Caco-2 (cell line): ENCODE results near the gene NLGN2. TPM values are rescaled to one million over a fixed set of nuclear protein-coding genes. Genes with fewer than 3 reads are reported as not detected.

Experiments
- BruUV-seq: library from RNA; stranded (reverse); fragments of 400-500 nt; replicated peaks from 2 replicates; lab custom pipeline; 2021; lab: Mats Ljungman, UMichigan
- CTCF ChIA-PET: fragments of 300-600 bp; sonication (Branson Sonifier 250); formaldehyde crosslinking; loops from one replicate; lab custom pipeline; 2022; ENCODE audit warnings: antibody characterized with exemption; lab: Charles Lee
- POLR2A ChIA-PET: fragments of 300-600 bp; sonication (Branson Sonifier 250); formaldehyde crosslinking; loops from one replicate; lab custom pipeline; 2022; ENCODE audit warnings: antibody characterized with exemption; lab: Charles Lee
- DNase-seq, 2 experiments: peaks; one replicate each; pipeline versions ENCODE4 v3.0.0 to v3.0.0-alpha.2; 2020 to 2022
- H3K27me3 ChIP-seq: replicated peaks from 2 replicates; pipeline ENCODE4 v1.6.0; 2011; ENCODE audit warnings: low read length; ENCODE audit not compliant: control insufficient read depth, insufficient read depth
- H3K36me3 ChIP-seq: 2 replicates; pipeline ENCODE4 v1.5.1; 2011; ENCODE audit warnings: low read length; ENCODE audit not compliant: control insufficient read depth, insufficient read depth
- H3K4me1 ChIP-seq: fragments of 250-450 bp; sonication (Bioruptor Pico); 2 replicates; pipeline ENCODE4 v1.5.1; 2020; ENCODE audit warnings: mild to moderate bottlenecking
- H3K4me3 ChIP-seq: 2 replicates; pipeline ENCODE4 v1.5.1; 2011; ENCODE audit warnings: low read depth, mild to moderate bottlenecking, control low read depth, low read length
- H3K9me3 ChIP-seq: fragments of 250-450 bp; sonication (Bioruptor Pico); 2 replicates; pipeline ENCODE4 v1.5.1; 2020; ENCODE audit warnings: mild to moderate bottlenecking, moderate library complexity
- H3K27ac Mint-ChIP-seq: one replicate; pipeline ENCODE4 v1.8.0; 2022; ENCODE audit warnings: mixed read lengths; ENCODE audit not compliant: unreplicated experiment
- H3K27me3 Mint-ChIP-seq: one replicate; pipeline ENCODE4 v1.8.0; 2022; ENCODE audit warnings: mixed read lengths; ENCODE audit not compliant: insufficient read depth, unreplicated experiment
- H3K36me3 Mint-ChIP-seq: one replicate; pipeline ENCODE4 v1.8.0; 2022; ENCODE audit warnings: mild to moderate bottlenecking, mixed read lengths; ENCODE audit not compliant: insufficient read depth, unreplicated experiment
- H3K4me1 Mint-ChIP-seq: one replicate; pipeline ENCODE4 v1.8.0; 2022; ENCODE audit warnings: low read depth, mixed read lengths; ENCODE audit not compliant: unreplicated experiment
- H3K4me3 Mint-ChIP-seq: one replicate; pipeline ENCODE4 v1.8.0; 2022; ENCODE audit warnings: mild to moderate bottlenecking, moderate library complexity, mixed read lengths; ENCODE audit not compliant: unreplicated experiment
- H3K9me3 Mint-ChIP-seq: one replicate; pipeline ENCODE4 v1.8.0; 2022; ENCODE audit warnings: mixed read lengths; ENCODE audit not compliant: unreplicated experiment
- intact Hi-C: fragments of 100-400 bp; cut with micrococcal nuclease; formaldehyde crosslinking; loops from one replicate; pipeline ENCODE4 v1.10.0; 2022; ENCODE audit not compliant: unreplicated experiment
- total RNA-seq: library from RNA; stranded (reverse); gene quantifications from 2 replicates; pipeline ENCODE4 v1.2.3, GENCODE V29; 2022
- TF ChIP-seq, protein P1 (sequence below), 2 experiments: fragments of 200-600 bp in 1 of 2; IDR thresholded peaks; 1 replicate in 1 of 2; 2 replicates in 1 of 2; pipeline versions ENCODE4 v1.5.1 to v1.8.0; 2011 to 2022; ENCODE audit warnings: antibody characterized with exemption in 1 of 2, control low read depth in 1 of 2, inconsistent platforms in 1 of 2, low read depth in 1 of 2, low read length in 1 of 2, mild to moderate bottlenecking in 1 of 2, moderate library complexity in 1 of 2; ENCODE audit not compliant: insufficient read depth in 1 of 2, severe bottlenecking in 1 of 2, unreplicated experiment in 1 of 2

NLGN2 gene
- total RNA-seq, 1 experiment from 2014 or later = 12.6 TPM

DNA sequence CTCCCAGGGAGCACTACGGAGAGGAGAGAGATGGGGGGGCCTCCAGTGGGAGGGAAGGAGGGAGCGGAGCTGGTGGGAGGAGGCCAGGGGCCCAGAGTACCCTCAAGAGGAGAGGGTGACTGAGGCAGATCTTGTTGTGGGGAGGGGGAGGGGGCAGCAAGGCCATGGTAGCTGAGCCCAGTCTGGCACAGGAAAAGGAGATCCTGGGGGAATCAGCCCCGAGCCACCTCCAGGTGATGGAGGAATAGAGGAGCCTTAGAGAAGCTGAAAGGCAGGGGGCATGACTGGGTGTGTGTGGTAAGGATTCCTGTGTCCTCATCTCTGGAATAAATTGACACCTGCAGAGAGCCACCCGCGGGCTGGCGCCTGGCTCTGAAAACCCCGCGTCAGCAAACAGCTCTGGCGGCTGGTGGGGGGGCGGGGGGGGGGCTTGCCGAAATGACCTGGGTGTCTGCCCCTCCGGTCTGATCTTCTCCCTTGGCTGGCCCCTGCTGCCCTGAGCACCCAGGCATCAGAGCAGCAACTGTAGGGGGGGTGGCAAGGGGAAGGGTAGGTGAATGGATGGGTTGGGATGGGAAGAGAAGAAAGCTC, 1.3 kb upstream of the NLGN2 start:
- H3K4me1 ChIP-seq = no peaks in the 10 kb centered on the region
- H3K27me3 Mint-ChIP-seq = no peaks in the 10 kb centered on the region
- CTCF ChIA-PET = interaction anchor here (0.6 kb wide), 1 partner anchor 53 kb away, joined by 3 read pairs; no protein-coding TSS in a partner anchor
- no TSS peak for BruUV-seq
- peak overlapping the region; percentile 20 for H3K27ac Mint-ChIP-seq
- TF ChIP-seq, protein P1, sequence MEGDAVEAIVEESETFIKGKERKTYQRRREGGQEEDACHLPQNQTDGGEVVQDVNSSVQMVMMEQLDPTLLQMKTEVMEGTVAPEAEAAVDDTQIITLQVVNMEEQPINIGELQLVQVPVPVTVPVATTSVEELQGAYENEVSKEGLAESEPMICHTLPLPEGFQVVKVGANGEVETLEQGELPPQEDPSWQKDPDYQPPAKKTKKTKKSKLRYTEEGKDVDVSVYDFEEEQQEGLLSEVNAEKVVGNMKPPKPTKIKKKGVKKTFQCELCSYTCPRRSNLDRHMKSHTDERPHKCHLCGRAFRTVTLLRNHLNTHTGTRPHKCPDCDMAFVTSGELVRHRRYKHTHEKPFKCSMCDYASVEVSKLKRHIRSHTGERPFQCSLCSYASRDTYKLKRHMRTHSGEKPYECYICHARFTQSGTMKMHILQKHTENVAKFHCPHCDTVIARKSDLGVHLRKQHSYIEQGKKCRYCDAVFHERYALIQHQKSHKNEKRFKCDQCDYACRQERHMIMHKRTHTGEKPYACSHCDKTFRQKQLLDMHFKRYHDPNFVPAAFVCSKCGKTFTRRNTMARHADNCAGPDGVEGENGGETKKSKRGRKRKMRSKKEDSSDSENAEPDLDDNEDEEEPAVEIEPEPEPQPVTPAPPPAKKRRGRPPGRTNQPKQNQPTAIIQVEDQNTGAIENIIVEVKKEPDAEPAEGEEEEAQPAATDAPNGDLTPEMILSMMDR (IDR thresholded peaks at IDR 0.05; ENCODE audit: insufficient read depth in 1 of 2, low read depth in 1 of 2, low read length in 1 of 2, severe bottlenecking in 1 of 2, unreplicated experiment in 1 of 2) = no peak
- H3K36me3 Mint-ChIP-seq = peaks cover 6% of the 10 kb centered on the region
- intact Hi-C loops = no loop called here
- no peaks in the 10 kb centered on the region for H3K9me3 ChIP-seq
- no peaks in the 10 kb centered on the region for H3K9me3 Mint-ChIP-seq
- POLR2A ChIA-PET = no interaction called here
- H3K36me3 ChIP-seq = no peaks in the 10 kb centered on the region
- no peak for DNase-seq
- H3K27me3 ChIP-seq = no peaks in the 10 kb centered on the region
- peaks cover 8% of the 10 kb centered on the region for H3K4me1 Mint-ChIP-seq
- H3K4me3 ChIP-seq = no peak overlapping the region
- H3K4me3 Mint-ChIP-seq = no peak overlapping the region

DNA sequence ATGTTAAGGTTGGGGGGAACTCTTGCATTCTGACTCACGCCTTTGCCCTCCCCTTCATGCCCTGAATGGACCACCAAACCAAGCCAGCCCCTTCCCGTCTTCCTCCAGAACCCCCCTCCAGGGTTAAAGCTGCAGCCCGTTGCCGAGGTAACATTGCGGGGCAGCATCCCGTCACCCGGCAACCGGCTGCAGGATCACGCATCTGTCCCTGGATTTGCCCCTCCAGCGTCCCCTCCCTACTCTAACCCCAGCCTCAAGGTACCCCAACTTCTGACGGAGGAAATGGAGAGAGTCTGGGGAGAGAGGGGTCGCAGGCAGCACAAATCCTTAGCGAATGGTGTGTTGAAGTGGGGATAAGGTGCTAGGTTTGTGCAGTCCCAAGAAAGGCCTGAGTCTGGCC, 563 bp upstream of the NLGN2 start:
- Mint-ChIP-seq H3K4me3 (peak overlapping the region; percentile 29), H3K9me3 (no peaks in the 10 kb centered on the region), H3K4me1 (peaks cover 8% of the 10 kb centered on the region), H3K27me3 (no peaks in the 10 kb centered on the region), H3K27ac (no peak overlapping the region), H3K36me3 (peaks cover 6% of the 10 kb centered on the region)
- Histone ChIP-seq H3K9me3 (no peaks in the 10 kb centered on the region), H3K36me3 (no peaks in the 10 kb centered on the region), H3K27me3 (no peaks in the 10 kb centered on the region), H3K4me1 (no peaks in the 10 kb centered on the region), H3K4me3 (no peak overlapping the region)
- BruUV-seq = no TSS peak
- CTCF ChIA-PET = interaction anchor here (0.6 kb wide), 1 partner anchor 29 kb away, joined by 3 read pairs; no protein-coding TSS in a partner anchor
- TF ChIP-seq, protein P1 (IDR thresholded peaks at IDR 0.05; ENCODE audit: insufficient read depth in 1 of 2, low read depth in 1 of 2, low read length in 1 of 2, severe bottlenecking in 1 of 2, unreplicated experiment in 1 of 2) = no peak
- POLR2A ChIA-PET = interaction anchor here (0.5 kb wide), 1 partner anchor 8 kb away, joined by 5 read pairs; no protein-coding TSS in a partner anchor
- no peak for DNase-seq
- intact Hi-C loops = no loop called here

DNA sequence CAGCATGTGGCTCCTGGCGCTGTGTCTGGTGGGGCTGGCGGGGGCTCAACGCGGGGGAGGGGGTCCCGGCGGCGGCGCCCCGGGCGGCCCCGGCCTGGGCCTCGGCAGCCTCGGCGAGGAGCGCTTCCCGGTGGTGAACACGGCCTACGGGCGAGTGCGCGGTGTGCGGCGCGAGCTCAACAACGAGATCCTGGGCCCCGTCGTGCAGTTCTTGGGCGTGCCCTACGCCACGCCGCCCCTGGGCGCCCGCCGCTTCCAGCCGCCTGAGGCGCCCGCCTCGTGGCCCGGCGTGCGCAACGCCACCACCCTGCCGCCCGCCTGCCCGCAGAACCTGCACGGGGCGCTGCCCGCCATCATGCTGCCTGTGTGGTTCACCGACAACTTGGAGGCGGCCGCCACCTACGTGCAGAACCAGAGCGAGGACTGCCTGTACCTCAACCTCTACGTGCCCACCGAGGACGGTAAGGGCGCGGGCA, 645 bp downstream of the NLGN2 start:
- TF ChIP-seq, protein P1 (IDR thresholded peaks at IDR 0.05; ENCODE audit: insufficient read depth in 1 of 2, low read depth in 1 of 2, low read length in 1 of 2, severe bottlenecking in 1 of 2, unreplicated experiment in 1 of 2) = no peak
- no peak overlapping the region for H3K4me3 Mint-ChIP-seq
- ChIA-PET POLR2A (no interaction called here), CTCF (no interaction called here)
- DNase-seq = no peak
- Histone ChIP-seq H3K36me3 (no peaks in the 10 kb centered on the region), H3K27me3 (no peaks in the 10 kb centered on the region), H3K4me3 (no peak overlapping the region), H3K9me3 (no peaks in the 10 kb centered on the region), H3K4me1 (no peaks in the 10 kb centered on the region)
- BruUV-seq = no TSS peak
- intact Hi-C loops = no loop called here
- peaks cover 8% of the 10 kb centered on the region for H3K4me1 Mint-ChIP-seq
- peaks cover 6% of the 10 kb centered on the region for H3K36me3 Mint-ChIP-seq
- H3K27me3 Mint-ChIP-seq = no peaks in the 10 kb centered on the region
- H3K27ac Mint-ChIP-seq = no peak overlapping the region
- H3K9me3 Mint-ChIP-seq = no peaks in the 10 kb centered on the region
